Colonic mucosa (tissue), 4 donors: ENCODE measurements around the gene SELENOF. TPM values are rescaled to one million over a fixed set of nuclear protein-coding genes. Genes with fewer than 3 reads are reported as not detected.

ENCODE experiments used
- DNase-seq: peaks from one replicate; pipeline ENCODE4 v3.0.0-alpha.2; 2020
- H3K27ac ChIP-seq: fragments of 200-600 bp; one replicate; pipeline ENCODE4 v1.8.0; 2021
- H3K27me3 ChIP-seq: fragments of 200-600 bp; one replicate; pipeline ENCODE4 v1.8.0; 2021
- H3K36me3 ChIP-seq: fragments of 200-600 bp; one replicate; pipeline ENCODE4 v1.8.0; 2021
- H3K4me1 ChIP-seq: fragments of 200-600 bp; one replicate; pipeline ENCODE4 v1.8.0; 2021; ENCODE audit warnings: mild to moderate bottlenecking
- H3K4me3 ChIP-seq: fragments of 200-600 bp; one replicate; pipeline ENCODE4 v1.8.0; 2021
- H3K9ac ChIP-seq, 2 donors: one replicate each; pipeline ENCODE4 v1.7.0; 2013; ENCODE audit warnings: control low read depth in 2 of 2, low read depth in 2 of 2, low read length in 2 of 2
- H3K9me3 ChIP-seq: fragments of 200-600 bp; one replicate; pipeline ENCODE4 v1.8.0; 2021
- CTCF ChIP-seq: fragments of 200-600 bp; IDR thresholded peaks from one replicate; pipeline ENCODE4 v1.8.0; 2022; ENCODE audit warnings: antibody characterized with exemption, mild to moderate bottlenecking
- intact Hi-C: fragments of 100-400 bp; cut with DNase I; formaldehyde crosslinking; loops from one replicate; pipeline ENCODE4 v1.14.1; 2022
- total RNA-seq, 2 donors: library from RNA; stranded (reverse); fragmentation: NEBNext Ultra II Directional in 1 of 2; extraction: Animal tissue kit (Norgen Biotek cat#: 25700) in 1 of 2; gene quantifications; one replicate each; pipeline ENCODE4 v1.2.1, GENCODE V29; 2021
- donor health status: healthy.
- donor health status: DM: no; HTN: no; CAD: no.
- donor health status: DM: no; HTN: no; CAD: no.

Gene SELENOF
- total RNA-seq, 2 donors from 2014 or later: 207 to 215 TPM

DNA sequence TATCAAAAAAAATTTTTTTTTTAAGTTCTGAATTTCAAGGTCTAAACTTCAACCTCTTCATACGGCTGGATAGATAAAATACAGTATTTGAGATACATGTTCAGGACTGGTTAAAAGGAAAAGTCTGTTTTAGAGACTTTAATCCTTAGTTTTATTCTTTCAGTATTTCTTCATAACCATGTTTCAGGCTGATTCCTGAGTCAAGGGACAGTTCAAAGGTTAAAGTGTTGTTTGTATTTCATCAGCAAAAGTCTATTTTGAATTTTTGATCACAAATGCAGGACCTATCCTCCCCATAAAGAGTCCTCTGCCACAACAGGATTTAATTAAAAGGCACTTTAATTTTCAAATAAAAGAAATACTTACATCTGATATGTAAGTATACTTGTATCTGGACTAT lies 53.5 kb downstream of the SELENOF start:
- H3K27ac ChIP-seq: no peak overlapping the region
- no peak overlapping the region for H3K4me3 ChIP-seq
- no peak for TF ChIP-seq CTCF
- no peaks in the 10 kb centered on the region for H3K36me3 ChIP-seq
- no peaks in the 10 kb centered on the region for H3K27me3 ChIP-seq
- no peak for DNase-seq
- H3K9ac ChIP-seq: no peak overlapping the region
- intact Hi-C loops: no loop called here
- no peaks in the 10 kb centered on the region for H3K9me3 ChIP-seq
- no peaks in the 10 kb centered on the region for H3K4me1 ChIP-seq

DNA sequence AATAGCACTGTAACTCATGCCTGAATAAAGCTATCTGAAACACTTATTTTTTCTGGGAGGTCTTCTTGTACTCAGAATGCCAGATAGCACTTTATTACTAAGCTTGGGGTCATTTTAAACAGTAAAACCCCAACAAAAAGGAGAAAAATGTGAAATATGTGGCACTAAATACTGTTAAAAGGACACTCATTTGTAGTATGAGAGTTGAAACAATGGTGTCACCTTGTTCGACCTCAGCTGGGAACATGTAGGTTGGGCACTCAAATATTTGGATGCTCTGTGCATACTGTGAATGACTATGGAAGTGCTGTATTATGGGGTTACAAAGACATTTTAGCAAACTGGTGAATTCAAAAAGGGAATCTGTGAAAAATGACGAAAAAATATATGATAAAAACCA lies 53.9 kb downstream of the SELENOF start:
- Histone ChIP-seq H3K9me3 (no peaks in the 10 kb centered on the region), H3K4me1 (no peaks in the 10 kb centered on the region), H3K27me3 (no peaks in the 10 kb centered on the region), H3K9ac (no peak overlapping the region), H3K27ac (no peak overlapping the region), H3K36me3 (no peaks in the 10 kb centered on the region), H3K4me3 (no peak overlapping the region)
- intact Hi-C loops: no loop called here
- no peak for TF ChIP-seq CTCF
- no peak for DNase-seq

DNA sequence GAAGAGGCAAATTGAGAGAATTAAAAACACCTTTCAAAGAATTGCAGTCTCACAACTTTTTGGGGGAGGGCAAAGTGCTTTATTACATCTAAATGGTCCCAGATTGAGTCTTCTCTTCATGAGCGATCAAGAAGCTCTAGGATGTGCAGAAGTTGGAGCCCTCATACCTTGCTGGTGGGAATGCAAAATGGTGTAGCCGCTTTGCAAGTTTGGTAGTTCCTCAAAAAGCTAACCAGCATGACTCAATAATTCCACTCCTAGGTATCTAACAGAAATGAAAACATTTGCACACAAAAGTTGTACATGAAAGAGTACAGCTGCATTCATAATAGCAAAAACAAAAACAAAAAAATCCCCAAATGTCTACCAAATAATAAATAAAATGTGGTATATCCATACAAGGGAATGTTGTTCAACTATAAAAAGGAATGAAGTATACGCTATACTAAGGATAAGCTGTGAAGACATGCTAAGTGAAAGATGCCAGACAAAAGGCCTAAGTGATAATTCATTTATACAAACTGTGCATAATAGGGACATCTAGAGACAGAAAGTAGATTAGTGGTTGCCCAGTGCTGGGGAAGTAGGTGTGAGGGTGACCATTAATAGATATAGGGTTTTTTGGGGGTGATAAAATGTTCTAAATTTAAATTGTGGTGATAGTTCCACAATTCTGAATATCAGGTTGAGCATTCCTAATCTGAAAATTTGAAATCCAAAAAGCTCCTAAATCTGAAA lies 55.2 kb downstream of the SELENOF start:
- Histone ChIP-seq H3K27ac (no peak overlapping the region), H3K36me3 (no peaks in the 10 kb centered on the region), H3K4me3 (no peak overlapping the region), H3K9ac (no peak overlapping the region), H3K4me1 (no peaks in the 10 kb centered on the region), H3K27me3 (no peaks in the 10 kb centered on the region), H3K9me3 (no peaks in the 10 kb centered on the region)
- no peak for TF ChIP-seq CTCF
- intact Hi-C loops: no loop called here
- no peak for DNase-seq

GRCh38 chr1:86856196-86856595 lies 57.7 kb downstream of the SELENOF start:
- no peak for DNase-seq
- intact Hi-C loops: no loop called here
- Histone ChIP-seq H3K27ac (no peak overlapping the region), H3K9ac (no peak overlapping the region), H3K4me1 (no peaks in the 10 kb centered on the region), H3K9me3 (no peaks in the 10 kb centered on the region), H3K27me3 (no peaks in the 10 kb centered on the region), H3K36me3 (no peaks in the 10 kb centered on the region), H3K4me3 (no peak overlapping the region)
- TF ChIP-seq CTCF: no peak

- intact Hi-C loops: no loop called here
- Histone ChIP-seq H3K4me1 (no peaks in the 10 kb centered on the region), H3K9ac (no peak overlapping the region), H3K27ac (no peak overlapping the region), H3K4me3 (no peak overlapping the region), H3K36me3 (no peaks in the 10 kb centered on the region), H3K9me3 (no peaks in the 10 kb centered on the region), H3K27me3 (no peaks in the 10 kb centered on the region)
- DNase-seq: no peak
- TF ChIP-seq CTCF: no peak
These were observed 59.6 kb downstream of the SELENOF start for GRCh38 chr1:86854352-86854751.
